Thyroid gland (tissue), 4 donors: ENCODE measurements around the gene OPN3. TPM values are rescaled to one million over a fixed set of nuclear protein-coding genes. Genes with fewer than 3 reads are reported as not detected.

Experiments used
- DNase-seq, 2 donors: peaks; one replicate each; pipeline ENCODE4 v3.0.0-alpha.2; 2019
- H3K27ac ChIP-seq, 3 donors: fragments of 200-600 bp; sonication (generic); 1 replicate in 2 of 3; 2 replicates in 1 of 3; pipeline ENCODE4 v1.5.1; 2016 to 2019; ENCODE audit warnings: mild to moderate bottlenecking in 1 of 3, moderate library complexity in 1 of 3
- H3K27me3 ChIP-seq: fragments of 200-600 bp; sonication (generic); one replicate; pipeline ENCODE4 v1.5.1; 2019
- H3K36me3 ChIP-seq, 2 donors: fragments of 200-600 bp; sonication (generic); one replicate each; pipeline ENCODE4 v1.5.1; 2016 to 2019
- H3K4me1 ChIP-seq, 2 donors: fragments of 200-600 bp; sonication (generic); one replicate each; pipeline ENCODE4 v1.5.1; 2017 to 2019
- H3K4me3 ChIP-seq, 3 donors: fragments of 200-600 bp; sonication (generic); replicated peaks in 1 of 3; 1 replicate in 2 of 3; 2 replicates in 1 of 3; pipeline ENCODE4 v1.5.1; 2016; ENCODE audit warnings: mild to moderate bottlenecking in 1 of 3
- H3K9me3 ChIP-seq: fragments of 200-600 bp; sonication (generic); one replicate; pipeline ENCODE4 v1.5.1; 2017
- CTCF ChIP-seq, 6 experiments: fragments of 200-600 bp in 3 of 6; fragments of 450-650 bp in 3 of 6; sonication (generic) in 3 of 6; IDR thresholded peaks; one replicate each; pipeline ENCODE4 v1.5.1; 2016 to 2019; ENCODE audit warnings: antibody characterized with exemption in 6 of 6, mild to moderate bottlenecking in 2 of 6, inconsistent platforms in 1 of 6, moderate library complexity in 1 of 6
- POLR2A ChIP-seq, 2 donors: fragments of 450-650 bp; IDR thresholded peaks; one replicate each; pipeline ENCODE4 v1.6.1; 2017; ENCODE audit warnings: antibody characterized with exemption in 2 of 2, mild to moderate bottlenecking in 2 of 2, moderate library complexity in 1 of 2
- WGBS, 2 donors: methylation state at CpG; one replicate each; pipeline ENCODE4 v1.1.5; 2017; 5-methylcytosine and 5-hydroxymethylcytosine counted together
- intact Hi-C: fragments of 100-400 bp; cut with DNase I; formaldehyde crosslinking; loops from one replicate; pipeline ENCODE4 v1.15.1; 2023
- total RNA-seq, 4 donors: library from RNA; depleted of rRNA; stranded (reverse); fragments of >200 nt; gene quantifications; one replicate each; pipeline ENCODE4 v1.2.3, GENCODE V29; 2016

OPN3 gene
- total RNA-seq, 4 donors from 2014 or later: 19.2 to 45.0 (median 31.3) TPM

DNA sequence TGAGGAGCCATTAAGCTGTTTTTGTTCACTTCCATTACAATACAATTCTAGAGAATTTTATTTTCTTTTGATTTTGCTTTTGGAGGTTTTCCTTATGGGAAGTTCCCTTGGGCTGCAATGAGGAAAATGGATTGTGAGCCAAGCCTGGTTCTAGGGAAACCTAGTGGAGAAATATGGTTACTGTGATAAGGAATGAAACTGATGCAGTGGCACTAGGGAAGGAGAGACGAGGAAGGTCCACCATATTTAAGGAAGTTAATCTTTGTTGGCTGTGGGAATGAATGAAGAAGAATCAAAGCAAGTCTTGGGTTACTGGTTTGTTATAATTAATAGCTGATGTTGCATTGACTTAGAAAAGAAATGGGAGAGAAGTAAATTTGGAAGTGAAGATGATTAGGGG lies 28.4 kb downstream of the OPN3 start:
- Histone ChIP-seq H3K27ac (no peak overlapping the region), H3K27me3 (no peaks in the 10 kb centered on the region), H3K36me3 (no peaks in the 10 kb centered on the region), H3K4me3 (no peak overlapping the region), H3K4me1 (no peaks in the 10 kb centered on the region), H3K9me3 (no peaks in the 10 kb centered on the region)
- DNase-seq: no peak
- intact Hi-C loops: loop anchor here (10.0 kb wide), 1 partner anchor 223 kb away; no protein-coding TSS in a partner anchor
- TF ChIP-seq CTCF (IDR thresholded peaks at IDR 0.05) (no peak), POLR2A (IDR thresholded peaks at IDR 0.05) (no peak)
- WGBS, 2 donors: 85 to 92% methylated on average over 1 of the region's 1 CpG

- TF ChIP-seq POLR2A (IDR thresholded peaks at IDR 0.05) (no peak), CTCF (IDR thresholded peaks at IDR 0.05) (peak in 5 of 6 experiments; percentile 27 to 75 (median 57))
- WGBS, 2 donors: 19 to 24% methylated on average over 3 of the region's 3 CpGs
Observed at GRCh38 chr1:241611063-241611462, 29.1 kb downstream of the OPN3 start.

DNA sequence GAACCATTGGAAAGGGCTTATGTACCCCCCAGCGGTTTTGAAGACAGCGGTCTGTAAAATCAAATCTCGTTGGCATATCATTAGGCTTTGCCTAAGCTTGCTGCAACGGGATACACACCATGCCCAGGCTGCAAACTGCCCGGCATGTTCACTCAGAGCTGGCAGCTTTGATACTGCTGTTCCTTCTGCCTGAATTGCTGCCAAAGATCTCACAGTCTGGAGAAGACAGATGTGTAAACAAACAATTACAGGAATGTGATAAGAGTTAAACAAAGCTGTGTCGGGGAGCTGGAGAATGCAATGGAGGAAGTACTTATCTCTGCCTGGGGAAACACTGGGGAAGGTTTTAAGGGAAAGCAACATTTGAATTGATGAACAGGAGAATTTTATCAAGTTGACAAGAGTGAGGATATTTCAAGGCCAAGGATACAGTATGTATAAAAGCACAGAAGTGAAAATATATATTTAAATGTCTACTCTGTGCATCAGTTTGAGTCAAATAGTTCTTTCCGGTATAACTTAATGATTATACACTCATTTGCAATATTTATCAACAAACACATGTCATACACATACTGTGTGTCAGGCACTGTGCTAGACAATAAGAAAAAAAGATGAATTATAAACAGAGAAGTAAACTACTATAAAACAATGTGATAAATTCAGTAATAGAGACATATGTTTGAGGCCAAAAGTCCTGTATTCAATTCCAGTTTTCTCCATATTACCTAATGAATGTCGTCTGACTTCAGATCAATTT lies 29.9 kb downstream of the OPN3 start:
- intact Hi-C loops: loop anchor here (10.0 kb wide), 1 partner anchor 225 kb away; no protein-coding TSS in a partner anchor
- H3K9me3 ChIP-seq: no peaks in the 10 kb centered on the region
- TF ChIP-seq CTCF (IDR thresholded peaks at IDR 0.05) (no peak), POLR2A (IDR thresholded peaks at IDR 0.05) (no peak)
- no peak overlapping the region for H3K27ac ChIP-seq
- H3K27me3 ChIP-seq: no peaks in the 10 kb centered on the region
- WGBS, 2 donors: 48 to 49% methylated on average over 8 of the region's 8 CpGs
- DNase-seq: no peak
- H3K36me3 ChIP-seq: no peaks in the 10 kb centered on the region
- H3K4me1 ChIP-seq: no peaks in the 10 kb centered on the region
- no peak overlapping the region for H3K4me3 ChIP-seq

More at GRCh38 chr1:241611063-241611462, 29.1 kb downstream of the OPN3 start:
- H3K4me1 ChIP-seq: no peaks in the 10 kb centered on the region
- intact Hi-C loops: loop anchor here (10.0 kb wide), 1 partner anchor 224 kb away; no protein-coding TSS in a partner anchor
- DNase-seq: no peak
- H3K4me3 ChIP-seq: no peak overlapping the region
- no peak overlapping the region for H3K27ac ChIP-seq
- H3K36me3 ChIP-seq: no peaks in the 10 kb centered on the region
- no peaks in the 10 kb centered on the region for H3K27me3 ChIP-seq
- H3K9me3 ChIP-seq: no peaks in the 10 kb centered on the region

DNA sequence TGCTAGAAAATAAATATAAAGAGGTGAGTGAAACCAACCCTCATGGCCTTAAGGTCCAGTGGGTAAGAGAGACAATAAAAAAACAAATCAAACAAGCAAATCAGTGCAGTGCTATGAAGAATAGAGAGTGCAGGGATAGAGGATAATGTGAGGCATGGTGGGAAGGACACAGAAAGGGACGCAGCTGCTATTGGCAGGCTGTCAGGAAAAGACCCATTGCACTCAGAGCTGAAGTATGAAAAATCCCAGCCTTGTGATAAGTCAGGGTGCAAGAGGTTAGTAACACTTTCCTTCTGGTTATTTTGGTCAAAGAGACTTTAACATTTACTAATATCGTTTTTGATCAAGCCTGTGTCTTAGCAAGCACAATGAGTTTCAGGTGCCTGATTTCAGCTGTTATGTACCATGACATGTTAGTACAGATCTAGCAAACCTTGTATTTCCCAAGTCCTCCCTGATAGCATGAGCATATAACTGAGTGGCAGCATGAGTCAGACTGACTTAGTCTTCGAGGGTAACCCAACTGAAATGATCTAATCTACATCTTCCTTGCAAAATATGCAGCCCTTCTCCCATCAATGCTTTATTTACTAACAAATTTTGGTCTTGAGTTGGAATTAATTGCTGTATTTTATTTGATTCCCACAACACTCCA lies 31.7 kb downstream of the OPN3 start:
- TF ChIP-seq CTCF (IDR thresholded peaks at IDR 0.05) (no peak), POLR2A (IDR thresholded peaks at IDR 0.05) (no peak)
- Histone ChIP-seq H3K9me3 (no peaks in the 10 kb centered on the region), H3K27me3 (no peaks in the 10 kb centered on the region), H3K27ac (no peak overlapping the region), H3K4me1 (no peaks in the 10 kb centered on the region), H3K36me3 (no peaks in the 10 kb centered on the region), H3K4me3 (no peak overlapping the region)
- WGBS, 2 donors: 75 to 77% methylated on average over 3 of the region's 3 CpGs
- intact Hi-C loops: no loop called here
- no peak for DNase-seq

DNA sequence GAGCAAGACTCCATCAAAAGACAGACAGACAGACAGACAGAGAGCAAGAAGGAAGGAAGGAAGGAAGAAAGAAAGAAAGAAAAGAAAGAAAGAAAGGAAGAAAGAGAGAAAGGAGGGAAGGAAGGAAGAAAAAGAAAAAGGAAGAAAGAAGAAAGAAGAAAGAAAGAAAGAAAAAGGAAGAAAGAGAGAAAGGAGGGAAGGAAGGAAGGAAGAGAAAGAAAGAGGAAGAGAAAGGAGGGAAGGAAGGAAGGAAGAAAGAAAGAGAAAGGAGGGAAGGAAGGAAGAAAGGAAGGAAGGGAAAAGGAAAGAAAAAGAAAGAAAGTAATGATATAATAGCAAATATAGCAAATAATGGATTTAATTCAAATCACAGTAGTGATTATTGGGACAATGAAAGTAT lies 32.7 kb downstream of the OPN3 start:
- TF ChIP-seq CTCF (IDR thresholded peaks at IDR 0.05): no peak
- TF ChIP-seq POLR2A (IDR thresholded peaks at IDR 0.05): no peak
- Histone ChIP-seq H3K9me3 (no peaks in the 10 kb centered on the region), H3K36me3 (no peaks in the 10 kb centered on the region), H3K4me1 (no peaks in the 10 kb centered on the region), H3K27ac (no peak overlapping the region), H3K4me3 (no peak overlapping the region), H3K27me3 (no peaks in the 10 kb centered on the region)
- intact Hi-C loops: no loop called here
- no peak for DNase-seq
